ENCODE data around the gene GPR132.
"Not testable (repeated sequence)": the region's sequence is repeated elsewhere in the genome, so short reads cannot be mapped to it uniquely, and the experiment has no call there.

DNA sequence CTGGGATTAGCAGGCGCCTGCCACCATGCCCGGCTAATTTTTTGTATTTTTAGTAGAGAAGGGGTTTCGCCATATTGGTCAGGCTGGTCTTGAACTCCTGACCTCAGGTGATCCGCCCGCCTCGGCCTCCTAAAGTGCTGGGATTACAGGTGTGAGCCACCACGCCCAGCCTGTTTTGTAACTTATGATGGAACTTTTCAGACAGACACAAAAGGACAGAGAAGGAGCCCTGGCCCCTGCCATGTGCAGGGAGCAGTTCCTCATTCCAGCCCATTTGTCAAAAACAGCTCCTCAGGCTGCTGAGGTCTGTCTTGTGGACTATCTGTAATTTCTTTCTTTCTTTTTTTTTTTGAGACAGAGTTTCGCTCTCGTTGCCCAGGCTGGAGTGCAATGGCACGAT, 1.7 kb downstream of the GPR132 start:
- TF ChIP-seq, protein P1, sequence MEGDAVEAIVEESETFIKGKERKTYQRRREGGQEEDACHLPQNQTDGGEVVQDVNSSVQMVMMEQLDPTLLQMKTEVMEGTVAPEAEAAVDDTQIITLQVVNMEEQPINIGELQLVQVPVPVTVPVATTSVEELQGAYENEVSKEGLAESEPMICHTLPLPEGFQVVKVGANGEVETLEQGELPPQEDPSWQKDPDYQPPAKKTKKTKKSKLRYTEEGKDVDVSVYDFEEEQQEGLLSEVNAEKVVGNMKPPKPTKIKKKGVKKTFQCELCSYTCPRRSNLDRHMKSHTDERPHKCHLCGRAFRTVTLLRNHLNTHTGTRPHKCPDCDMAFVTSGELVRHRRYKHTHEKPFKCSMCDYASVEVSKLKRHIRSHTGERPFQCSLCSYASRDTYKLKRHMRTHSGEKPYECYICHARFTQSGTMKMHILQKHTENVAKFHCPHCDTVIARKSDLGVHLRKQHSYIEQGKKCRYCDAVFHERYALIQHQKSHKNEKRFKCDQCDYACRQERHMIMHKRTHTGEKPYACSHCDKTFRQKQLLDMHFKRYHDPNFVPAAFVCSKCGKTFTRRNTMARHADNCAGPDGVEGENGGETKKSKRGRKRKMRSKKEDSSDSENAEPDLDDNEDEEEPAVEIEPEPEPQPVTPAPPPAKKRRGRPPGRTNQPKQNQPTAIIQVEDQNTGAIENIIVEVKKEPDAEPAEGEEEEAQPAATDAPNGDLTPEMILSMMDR (IDR thresholded peaks at IDR 0.05) = not testable (repeated sequence)
- TF ChIP-seq POLR2AphosphoS5 (IDR thresholded peaks at IDR 0.05) = not testable (repeated sequence)

Data from prostate gland (tissue), 2 donors.